Fibroblast of skin of abdomen (primary cell): ENCODE results near the gene ERCC6L2.

Experiments used
- DNase-seq: peaks from one replicate; pipeline ENCODE4 v3.0.0-alpha.2; 2013

ERCC6L2 gene

DNA sequence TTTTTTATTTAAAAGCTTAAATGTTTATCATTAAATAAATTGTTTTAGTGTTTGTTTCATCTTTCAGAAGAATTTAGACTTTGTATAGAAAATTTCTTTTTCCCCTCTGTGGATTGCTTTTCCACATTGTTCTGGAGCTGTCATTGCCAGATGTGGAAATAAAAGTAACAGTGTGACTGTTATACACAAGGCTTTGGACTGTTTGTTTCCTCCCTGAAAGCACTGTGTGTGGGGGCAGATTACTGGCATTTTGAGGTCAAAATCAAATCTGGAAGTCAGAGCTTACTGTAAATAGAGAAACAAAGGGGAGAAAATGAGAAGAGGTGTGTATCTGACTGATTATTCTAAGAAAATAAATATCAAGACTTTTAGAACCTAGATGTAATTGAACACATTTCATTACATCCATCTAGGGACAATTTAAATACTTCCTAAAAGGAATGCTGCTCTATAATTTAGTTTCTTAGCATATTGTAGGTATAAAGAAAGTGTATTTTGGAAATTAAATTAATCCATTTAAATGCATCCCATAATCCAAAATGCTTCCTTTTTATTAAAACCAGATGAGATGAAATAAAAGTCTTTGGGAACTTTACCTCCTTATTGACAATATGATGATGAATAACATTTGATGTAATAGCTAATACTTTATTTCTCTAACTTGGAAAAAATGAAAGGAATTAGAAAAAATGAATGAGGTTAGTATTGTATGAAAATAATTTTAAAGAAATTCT is 51.9 kb downstream of the ERCC6L2 start:
- no peak for DNase-seq

DNA sequence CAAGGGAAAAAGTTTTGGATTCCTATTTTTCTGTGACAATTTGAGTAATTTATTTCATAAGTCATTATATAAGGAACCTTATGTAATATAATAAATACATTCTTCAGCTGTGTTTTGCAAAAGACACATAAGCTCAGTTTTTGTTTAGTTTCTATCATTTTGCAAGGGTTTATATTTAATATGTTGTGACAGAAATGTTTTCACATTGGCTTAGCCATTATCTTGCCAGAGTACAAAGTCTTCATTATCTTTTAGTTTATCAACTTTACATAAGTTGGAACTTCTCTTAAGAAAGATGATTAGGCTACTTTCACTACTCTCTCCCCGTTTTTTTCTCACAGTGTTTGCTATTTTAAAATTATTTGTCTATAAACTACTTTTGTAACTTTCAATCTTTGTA is 54.8 kb downstream of the ERCC6L2 start:
- no peak for DNase-seq

DNA sequence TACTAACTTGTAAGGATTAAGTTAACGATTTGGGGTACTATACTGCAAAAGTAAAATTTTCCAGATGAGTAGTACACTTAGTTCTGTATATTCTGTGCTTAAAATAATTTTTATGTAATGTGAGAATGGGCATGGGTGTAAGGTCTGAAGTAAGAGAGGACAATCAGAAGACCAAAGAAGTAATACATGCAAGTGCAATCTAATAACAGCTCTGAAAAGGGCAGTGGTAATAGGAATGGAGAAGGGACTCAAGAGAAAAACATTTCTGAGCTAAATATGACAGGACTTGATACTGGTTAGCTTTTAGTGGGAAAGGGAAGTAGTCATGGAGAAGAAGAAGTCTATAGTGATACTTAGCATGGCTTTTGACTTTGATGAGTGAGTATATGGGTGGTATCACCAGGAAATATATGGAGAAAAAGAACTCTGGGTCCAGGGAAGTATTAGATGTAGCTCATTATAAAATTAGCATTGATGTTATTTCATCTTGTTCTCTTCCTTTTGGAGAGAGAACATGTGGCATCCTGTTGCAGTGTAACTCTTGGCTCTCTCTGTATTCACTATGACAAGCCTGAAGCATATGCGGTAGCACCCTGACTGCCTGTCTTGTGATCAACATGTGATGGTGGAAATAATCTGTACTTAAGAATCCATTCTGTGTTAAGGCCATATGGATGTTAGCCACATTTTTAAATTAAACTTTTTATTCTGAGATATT is 60.5 kb downstream of the ERCC6L2 start:
- DNase-seq = no peak

DNA sequence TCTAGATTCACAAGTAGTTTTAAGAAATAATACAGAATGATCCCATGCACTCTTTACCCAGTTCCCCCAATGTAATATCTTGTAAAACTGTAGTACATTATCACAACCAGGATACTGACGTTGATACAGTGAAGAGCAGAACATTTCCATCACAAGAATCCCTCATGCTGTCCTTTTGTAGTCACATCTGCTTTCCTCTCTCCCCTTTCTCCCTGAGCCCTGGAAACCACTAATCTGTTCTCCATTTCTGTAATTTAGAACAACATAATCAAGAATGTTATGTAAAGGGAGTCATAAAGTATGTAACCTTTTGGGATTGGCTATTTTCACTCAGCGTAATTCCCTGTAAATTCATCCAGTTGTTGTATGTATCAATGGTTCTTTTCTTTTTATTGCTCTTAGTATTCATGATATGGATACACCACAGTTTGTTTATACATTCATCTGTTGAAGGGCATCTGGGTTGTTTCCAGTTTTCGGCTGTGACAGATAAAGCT is 61.1 kb downstream of the ERCC6L2 start:
- no peak for DNase-seq

DNA sequence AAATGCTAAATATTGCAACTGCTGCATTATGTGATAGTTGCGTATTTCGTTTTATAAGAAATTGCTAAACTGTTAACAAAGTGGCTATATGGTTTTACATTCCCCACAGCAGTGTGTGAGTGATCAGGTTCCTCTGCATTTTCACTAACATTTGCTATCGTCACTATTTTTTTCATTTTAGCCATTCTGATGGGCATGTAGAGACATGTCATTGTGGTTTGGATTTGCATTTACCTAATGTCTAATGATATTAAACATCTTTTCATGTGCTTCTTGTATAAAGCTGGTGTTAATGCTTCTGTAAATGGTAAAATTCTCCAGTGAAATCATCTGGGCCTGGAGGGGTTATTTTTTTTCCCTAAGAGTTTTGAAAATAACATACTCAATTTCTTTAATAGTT is 61.6 kb downstream of the ERCC6L2 start:
- DNase-seq = no peak

DNA sequence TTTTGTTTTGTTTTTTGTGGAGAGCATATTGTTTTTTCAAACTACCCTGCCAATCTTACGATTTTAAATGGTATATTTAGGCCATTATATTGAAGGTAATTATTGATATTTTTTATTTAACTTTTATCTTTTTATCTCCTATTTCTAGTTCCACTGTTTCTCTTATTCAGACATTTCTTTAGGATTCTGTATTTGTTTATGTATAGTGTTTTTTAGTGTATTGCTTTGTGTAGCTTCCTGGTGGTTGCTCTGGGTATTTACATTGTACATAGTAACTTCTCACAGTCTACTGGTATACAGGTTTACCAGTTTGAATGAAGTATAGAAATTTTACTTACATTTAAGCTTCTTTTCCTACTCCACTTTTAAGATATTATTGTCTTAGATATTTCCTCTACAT is 63.2 kb downstream of the ERCC6L2 start:
- DNase-seq = no peak

DNA sequence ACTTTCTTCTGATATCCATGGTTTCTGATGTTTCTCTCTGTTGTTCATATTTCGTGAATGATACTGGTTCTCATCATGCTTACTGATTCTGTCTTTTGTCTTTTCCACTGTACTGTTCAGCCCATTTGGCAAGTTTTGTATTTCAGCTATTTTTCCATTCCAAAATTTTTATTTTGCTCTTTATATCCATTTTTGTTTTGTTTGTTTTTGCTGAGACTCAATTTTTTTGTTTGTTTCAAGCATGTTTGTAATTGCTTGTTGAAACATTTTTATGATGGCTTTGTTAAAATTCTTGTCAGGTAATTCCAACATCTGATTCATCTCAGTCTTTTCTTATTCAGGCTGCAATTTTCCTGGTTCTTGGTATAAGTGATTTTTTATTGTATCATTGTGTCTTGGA is 64.0 kb downstream of the ERCC6L2 start:
- no peak for DNase-seq

DNA sequence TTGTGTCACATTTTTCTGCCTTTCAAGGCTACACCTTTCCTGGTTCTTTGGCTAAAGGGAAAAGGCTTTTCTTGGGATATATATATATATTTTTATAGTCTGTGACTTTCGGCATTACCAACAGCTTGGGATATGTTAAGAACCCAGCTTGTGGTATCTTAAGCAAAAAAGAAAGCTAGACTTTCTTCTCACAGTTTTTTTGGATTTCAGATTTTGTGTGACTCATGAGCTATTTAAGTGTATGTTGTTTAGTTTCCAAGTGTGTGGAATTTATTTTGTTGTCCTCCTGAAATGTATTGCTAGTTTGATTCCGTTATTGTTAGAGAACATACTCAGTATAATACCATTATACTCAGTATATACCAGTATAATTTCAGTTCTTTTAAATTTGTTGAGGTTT is 64.8 kb downstream of the ERCC6L2 start:
- DNase-seq = no peak

DNA sequence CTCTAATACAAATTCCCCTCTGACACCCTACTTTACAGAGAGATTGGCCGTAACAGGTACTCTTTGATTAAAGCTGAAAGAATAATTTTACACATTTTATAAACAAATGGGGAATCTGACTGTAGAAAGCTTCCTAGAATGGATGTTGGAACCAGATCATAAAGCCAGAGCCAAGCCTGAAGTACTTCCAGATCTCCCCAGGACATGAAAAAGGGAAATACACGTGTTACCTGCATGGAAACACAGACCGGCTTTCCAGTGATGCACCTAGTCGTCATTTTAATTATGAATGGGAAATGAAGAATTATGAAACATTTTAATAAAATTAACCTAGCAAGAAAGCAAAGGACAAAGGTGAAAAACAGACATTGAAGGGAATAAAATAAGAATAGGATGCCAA is 66.5 kb downstream of the ERCC6L2 start:
- no peak for DNase-seq

DNA sequence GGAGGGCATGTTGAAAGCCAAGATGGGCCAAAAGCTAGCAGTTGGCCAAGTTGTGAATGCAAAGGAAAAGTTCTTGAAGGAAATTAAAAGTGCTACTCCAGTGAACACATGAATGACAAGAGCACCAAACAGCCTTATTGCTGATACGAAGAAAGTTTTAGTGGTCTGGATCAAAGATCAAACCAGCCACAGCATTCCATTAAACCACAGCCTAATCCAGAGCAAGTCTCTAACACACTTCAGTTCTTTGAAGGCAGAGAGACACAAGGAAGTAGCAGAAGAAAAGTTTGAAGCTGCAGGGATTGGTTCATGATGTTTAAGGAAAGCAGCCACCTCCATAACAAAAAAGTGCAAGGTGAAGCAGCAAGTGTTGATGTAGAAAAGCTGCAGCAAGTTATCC is 71.6 kb downstream of the ERCC6L2 start:
- DNase-seq = no peak

DNA sequence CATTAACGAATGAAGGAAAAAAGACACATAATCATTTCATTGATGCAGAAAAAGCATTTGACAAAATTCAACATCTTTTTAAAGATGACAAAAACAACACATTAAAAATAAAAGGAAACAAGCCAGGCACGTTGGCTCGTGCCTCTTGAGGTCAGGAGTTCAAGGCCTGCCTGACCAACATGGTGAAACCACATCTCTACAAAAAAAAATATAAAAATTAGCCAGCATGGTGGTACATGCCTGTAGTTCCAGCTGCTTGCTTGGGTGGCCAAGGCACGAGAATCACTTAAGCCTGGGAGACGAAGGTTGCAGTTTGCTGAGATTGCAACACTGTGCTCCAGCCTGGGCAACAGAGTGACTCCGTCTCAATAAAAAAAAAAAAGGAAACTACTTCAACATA is 77.0 kb downstream of the ERCC6L2 start:
- no peak for DNase-seq

DNA sequence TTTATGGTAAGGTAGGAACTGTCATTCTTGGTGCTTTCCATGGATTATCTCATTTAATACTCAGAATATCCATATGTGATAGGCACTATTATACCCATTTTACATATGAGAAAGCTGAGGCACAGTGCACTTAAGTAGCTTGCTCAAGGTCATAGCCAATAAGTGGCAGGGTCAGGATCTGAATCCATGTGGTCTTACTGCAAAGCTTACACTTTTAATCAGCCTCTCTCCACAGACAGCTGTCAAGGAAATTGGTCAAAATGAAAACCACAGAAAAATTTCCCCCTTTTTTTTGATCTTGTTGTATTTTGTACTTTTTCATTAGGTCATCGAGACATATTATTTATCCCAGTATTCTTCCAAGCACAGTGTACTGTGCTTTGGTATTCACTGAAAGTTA is 78.5 kb downstream of the ERCC6L2 start:
- DNase-seq = no peak

DNA sequence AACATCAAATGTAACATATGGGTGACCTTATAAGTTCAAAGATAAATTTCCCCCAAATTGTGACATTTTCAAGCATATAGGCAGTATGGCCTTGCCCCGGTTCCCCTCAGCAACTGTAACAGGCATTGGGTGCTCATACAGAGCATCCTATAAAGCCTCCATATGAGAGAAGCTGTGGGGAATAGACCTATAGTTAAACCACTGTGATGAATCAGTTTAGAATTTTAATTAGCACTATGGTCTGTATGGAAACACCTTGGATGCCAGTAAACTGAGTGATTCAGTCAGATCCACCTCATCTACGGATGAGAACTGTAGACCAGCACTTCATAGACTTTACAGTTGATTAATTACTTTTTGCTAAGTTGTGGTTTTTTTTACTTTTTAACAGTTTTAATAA is 79.4 kb downstream of the ERCC6L2 start:
- DNase-seq = no peak

DNA sequence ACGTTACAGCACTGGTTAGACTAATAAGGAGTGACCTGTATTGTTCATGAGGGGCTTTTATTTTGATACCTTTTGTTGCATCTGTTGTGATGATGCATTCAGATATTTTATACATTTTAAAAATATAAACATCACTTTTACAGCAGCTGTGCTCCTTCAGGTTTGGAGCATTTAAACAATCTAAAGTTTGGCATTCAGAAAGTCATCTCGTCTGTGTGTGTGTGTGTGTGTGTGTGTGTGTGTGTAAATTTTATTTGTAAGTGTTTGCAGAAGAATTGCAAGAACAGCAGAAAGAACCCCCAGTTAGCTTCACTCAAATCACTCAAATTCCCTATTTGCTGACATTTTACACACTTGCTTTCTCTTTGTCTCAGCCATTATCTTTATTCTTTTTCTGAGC is 87.4 kb downstream of the ERCC6L2 start:
- no peak for DNase-seq

DNA sequence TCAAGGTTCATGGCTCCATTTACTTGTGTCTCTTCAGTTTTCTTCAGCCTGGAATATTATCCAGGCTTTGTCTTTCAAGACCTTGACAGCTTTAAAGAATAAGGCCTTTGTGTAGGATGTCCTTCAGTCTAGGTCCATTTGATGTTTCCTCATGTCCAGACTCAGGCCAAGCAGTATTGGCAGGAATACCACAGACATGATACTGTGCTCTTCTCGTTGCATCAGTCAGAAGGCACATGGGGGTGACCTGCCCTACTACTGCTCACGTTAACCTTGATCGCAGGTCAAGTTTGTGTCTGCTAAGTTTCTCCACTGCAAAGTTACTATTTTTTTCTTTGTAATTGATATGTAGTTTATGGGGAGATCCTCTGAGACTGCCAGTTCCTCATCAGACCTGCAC is 88.2 kb downstream of the ERCC6L2 start:
- DNase-seq = no peak

DNA sequence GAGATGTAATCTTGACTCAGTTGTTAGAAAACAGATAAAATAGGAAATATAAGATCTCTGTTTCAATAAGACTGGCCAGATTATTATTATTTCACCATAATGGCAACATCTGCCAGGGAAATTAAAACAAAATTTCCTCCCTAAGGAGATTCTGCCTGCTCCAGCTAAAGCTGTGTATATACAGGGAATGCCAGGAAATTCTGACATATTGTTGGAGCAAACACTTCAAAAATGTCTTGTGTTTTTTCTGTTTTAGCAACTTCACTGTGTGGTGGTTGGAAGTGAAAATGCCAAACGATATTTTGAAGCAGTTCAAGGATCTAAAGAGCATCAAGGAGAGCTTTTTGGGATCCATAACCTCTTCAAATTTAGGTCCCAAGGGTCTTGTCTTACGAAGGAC is 90.8 kb downstream of the ERCC6L2 start:
- no peak for DNase-seq

DNA sequence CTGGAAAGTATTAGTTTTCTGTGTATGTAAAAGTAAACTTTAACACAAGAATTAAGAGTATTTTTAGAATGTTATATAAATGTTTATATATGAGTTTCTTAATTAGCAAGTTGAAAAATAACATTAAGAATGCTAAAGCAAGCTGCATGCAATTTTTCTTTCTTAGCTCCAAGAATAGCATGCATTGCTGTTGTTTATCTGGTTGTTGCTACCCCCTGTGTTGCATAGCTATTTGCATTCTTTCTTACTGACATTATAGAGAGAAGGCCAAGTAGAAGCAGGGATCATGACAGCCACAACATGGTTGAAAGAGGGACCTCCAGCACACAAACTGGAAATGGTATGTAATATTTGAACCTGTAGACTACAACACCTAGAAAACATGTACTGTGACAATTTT is 94.8 kb downstream of the ERCC6L2 start:
- DNase-seq = no peak

DNA sequence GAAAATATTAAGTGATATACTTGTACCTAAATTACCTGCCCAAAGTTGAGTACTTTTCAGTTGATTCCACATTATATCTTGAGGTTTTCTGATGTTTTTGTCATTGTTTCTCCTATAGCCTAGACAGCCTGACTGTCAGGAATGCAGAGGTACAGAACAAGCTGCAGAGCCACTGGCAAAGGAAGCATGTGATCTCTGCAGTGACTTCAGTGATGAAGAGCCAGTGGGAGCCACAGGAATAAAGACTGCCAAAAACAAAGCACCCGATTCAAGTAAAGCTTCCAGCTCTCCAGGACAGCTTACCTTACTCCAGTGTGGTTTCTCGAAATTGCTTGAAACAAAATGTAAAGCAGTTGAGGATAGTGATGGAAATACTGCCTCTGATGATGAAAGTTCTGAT is 96.3 kb downstream of the ERCC6L2 start:
- no peak for DNase-seq

DNA sequence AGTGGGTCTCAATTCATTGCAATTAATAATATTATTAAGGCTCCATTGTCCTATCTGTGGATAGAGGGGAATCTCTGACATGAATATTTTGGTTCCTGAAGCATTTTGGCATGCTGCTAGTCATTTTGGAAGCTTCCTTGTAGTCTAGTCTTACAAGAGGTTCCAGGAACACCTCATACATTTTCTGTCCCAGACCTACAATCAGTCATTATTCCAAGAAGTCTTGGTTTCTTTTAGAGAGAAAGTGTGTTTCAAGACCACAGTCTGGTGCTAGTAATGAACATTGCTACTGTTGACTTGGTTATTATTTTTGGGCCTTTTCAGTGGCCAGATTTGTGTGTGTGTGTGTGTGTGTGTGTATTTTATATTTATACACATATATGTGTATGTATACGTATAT is 98.9 kb downstream of the ERCC6L2 start:
- no peak for DNase-seq

DNA sequence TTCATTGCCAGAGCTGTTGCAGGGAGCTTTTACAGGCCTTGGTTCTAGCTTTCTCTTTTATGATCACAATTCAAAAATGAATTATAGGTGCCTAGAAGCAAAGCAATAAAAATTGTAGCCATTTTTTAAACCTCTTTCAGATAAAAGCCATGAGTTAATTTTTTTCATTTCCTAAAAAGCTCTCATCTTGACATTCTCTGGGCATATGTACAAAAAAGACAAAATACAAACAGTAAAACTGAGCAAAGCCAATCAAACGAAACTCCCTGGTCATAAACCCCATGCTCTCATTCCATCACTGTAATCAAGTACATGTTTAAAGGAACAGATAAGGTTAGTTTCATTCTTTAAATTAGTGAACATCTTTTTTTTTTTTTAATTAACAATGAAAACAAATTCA is 101.9 kb downstream of the ERCC6L2 start:
- no peak for DNase-seq

DNA sequence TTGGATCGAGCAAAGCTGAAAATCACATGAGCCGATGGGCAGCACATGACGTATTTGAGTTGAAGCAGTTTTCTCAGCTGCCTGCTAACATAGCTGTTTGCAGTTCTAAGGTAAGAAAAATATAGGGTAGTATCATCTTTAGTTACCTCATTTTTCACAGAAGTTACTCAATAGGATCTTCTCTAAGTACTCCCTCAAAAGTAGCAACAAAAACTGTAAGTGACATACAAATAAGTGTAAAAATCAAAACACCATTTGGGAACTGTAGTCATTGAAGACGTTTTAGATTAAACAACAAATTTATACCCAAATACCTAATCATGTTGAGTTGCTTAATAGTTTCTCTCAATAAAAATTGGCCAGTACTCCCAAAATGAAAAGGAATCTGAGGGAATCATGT is 102.6 kb downstream of the ERCC6L2 start:
- no peak for DNase-seq

DNA sequence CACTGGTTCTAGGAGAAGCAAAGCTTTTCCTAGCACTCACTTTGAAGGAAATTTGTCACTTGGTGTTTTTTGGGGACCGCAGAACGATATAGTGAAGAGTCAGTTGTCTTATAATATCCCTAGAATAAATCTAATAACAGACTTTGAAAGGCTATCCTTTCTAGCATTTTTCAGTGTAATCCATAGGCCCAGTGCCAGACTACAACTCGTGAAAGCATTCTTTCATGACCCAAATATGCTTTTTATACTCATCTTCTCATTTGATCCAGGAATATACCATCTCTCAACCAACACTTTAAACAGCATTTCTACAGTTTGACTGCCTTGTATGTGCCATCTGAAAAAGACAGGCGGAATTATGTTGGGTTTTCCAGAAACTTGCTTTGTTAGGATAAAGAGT is 104.0 kb downstream of the ERCC6L2 start:
- DNase-seq = peak; percentile 18

DNA sequence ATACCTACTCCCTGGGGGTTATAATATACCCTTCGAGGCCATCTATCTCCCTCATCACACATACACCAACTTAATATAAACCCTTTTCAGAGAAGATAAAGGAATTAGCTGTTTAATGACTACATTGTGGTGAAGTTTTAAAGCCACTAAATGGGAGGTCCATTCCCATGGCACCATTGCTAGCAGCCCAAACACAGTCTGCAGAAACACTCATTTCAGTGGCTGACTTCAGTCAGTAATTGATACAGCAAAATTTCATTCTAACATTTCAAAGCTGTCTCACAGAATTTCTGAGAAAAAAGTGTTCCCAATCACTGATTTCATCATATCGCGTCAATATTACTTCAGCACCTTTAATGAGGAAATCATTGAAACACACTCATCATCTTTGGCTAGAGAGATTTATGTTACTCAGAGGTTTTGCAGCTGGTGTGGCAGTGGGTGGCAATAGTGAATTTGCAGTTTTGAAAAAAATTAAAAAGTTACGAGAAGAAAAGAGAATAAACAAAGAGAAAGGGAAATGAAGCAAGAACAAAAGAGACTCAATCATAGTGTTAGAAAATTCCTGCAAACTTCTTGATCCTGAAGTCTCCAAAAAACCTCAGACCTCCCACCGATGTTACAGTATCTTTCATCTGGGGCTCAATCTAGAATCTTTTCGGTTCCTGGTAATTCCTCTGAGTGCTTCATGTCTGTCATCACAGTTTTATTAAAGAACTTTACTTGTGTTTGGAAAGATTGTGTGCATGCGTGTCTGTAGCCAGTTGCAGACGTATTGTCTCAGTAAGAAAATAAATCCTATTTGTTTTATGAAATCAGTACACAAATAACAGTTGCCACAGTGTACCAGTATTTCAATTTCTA is 105.0 kb downstream of the ERCC6L2 start:
- DNase-seq = peak; percentile 58
